ENCODE data around the gene UBXN1. TPM values are rescaled to one million over a fixed set of nuclear protein-coding genes. Genes with fewer than 3 reads are reported as not detected.

Gene UBXN1
- total RNA-seq, 4 donors from 2014 or later, result 216 to 450 (median 265) TPM

GRCh38 chr11:62721994-62722393 lies 43.1 kb upstream of the UBXN1 start:
- TF ChIP-seq CTCF (IDR thresholded peaks at IDR 0.05 in 4 of 5, conservative IDR thresholded peaks at IDR 0.05 in 1 of 5) (no peak), POLR2A (IDR thresholded peaks at IDR 0.05) (no peak)
- Histone ChIP-seq H3K27ac (peak overlapping the region in 1 of 4 donors; percentile 14), H3K9me3 (no peaks in the 10 kb centered on the region), H3K4me3 (no peak overlapping the region), H3K27me3 (no peaks in the 10 kb centered on the region), H3K36me3 (peaks cover 8 to 71% of the 10 kb centered on the region in 2 donors), H3K4me1 (peaks cover 29% of the 10 kb centered on the region in 2 donors)
- no peak for ATAC-seq
- intact Hi-C loops (cut with DNase I; ENCODE audit: low total_unique reads), result no loop called here
- in situ Hi-C loops (cut with MboI; ENCODE audit: low sequenced_read_pairs in 4 of 4), result loop anchor here in 1 of 4 donors (25.0 kb wide), 1 partner anchor 110 kb away; the partner anchor contains the start of genes B3GAT3, EML3, MTA2 and ROM1
- no peak for DNase-seq

GRCh38 chr11:62719302-62719978 lies 40.6 kb upstream of the UBXN1 start:
- Histone ChIP-seq H3K4me3 (no peak overlapping the region), H3K4me1 (peaks cover 11 to 15% of the 10 kb centered on the region in 2 donors), H3K9me3 (no peaks in the 10 kb centered on the region), H3K27me3 (no peaks in the 10 kb centered on the region), H3K27ac (peak overlapping the region in 1 of 4 donors; percentile 28), H3K36me3 (peaks cover 8 to 96% of the 10 kb centered on the region in 2 donors)
- in situ Hi-C loops (cut with MboI; ENCODE audit: low sequenced_read_pairs in 4 of 4) (loop anchor here in 1 of 4 donors (25.0 kb wide), 1 partner anchor 107 kb away; the partner anchor contains the start of genes B3GAT3, EML3, MTA2 and ROM1), intact Hi-C loops (cut with DNase I; ENCODE audit: low total_unique reads) (no loop called here)
- ATAC-seq (no peak), DNase-seq (no peak)
- TF ChIP-seq POLR2A (IDR thresholded peaks at IDR 0.05), result no peak
- TF ChIP-seq CTCF (IDR thresholded peaks at IDR 0.05 in 4 of 5, conservative IDR thresholded peaks at IDR 0.05 in 1 of 5), result no peak

GRCh38 chr11:62716816-62717215 lies 37.9 kb upstream of the UBXN1 start:
- Histone ChIP-seq H3K9me3 (no peaks in the 10 kb centered on the region), H3K4me3 (no peak overlapping the region), H3K27ac (peak overlapping the region in 2 of 4 donors; percentile 4 to 41), H3K36me3 (peaks cover 8 to 87% of the 10 kb centered on the region in 2 donors), H3K4me1 (peaks cover 0 to 15% of the 10 kb centered on the region in 2 donors), H3K27me3 (no peaks in the 10 kb centered on the region)
- no peak for ATAC-seq
- in situ Hi-C loops (cut with MboI; ENCODE audit: low sequenced_read_pairs in 4 of 4), result loop anchor here in 1 of 4 donors (25.0 kb wide), 1 partner anchor 105 kb away; the partner anchor contains the start of genes B3GAT3, EML3, MTA2 and ROM1
- DNase-seq, result no peak
- intact Hi-C loops (cut with DNase I; ENCODE audit: low total_unique reads), result no loop called here
- no peak for TF ChIP-seq CTCF (IDR thresholded peaks at IDR 0.05 in 4 of 5, conservative IDR thresholded peaks at IDR 0.05 in 1 of 5)
- TF ChIP-seq POLR2A (IDR thresholded peaks at IDR 0.05), result no peak

- TF ChIP-seq CTCF (IDR thresholded peaks at IDR 0.05 in 4 of 5, conservative IDR thresholded peaks at IDR 0.05 in 1 of 5), result no peak
- TF ChIP-seq POLR2A (IDR thresholded peaks at IDR 0.05), result no peak
- Histone ChIP-seq H3K27me3 (no peaks in the 10 kb centered on the region), H3K27ac (peak overlapping the region in 2 of 4 donors; percentile 11 to 41), H3K4me3 (no peak overlapping the region), H3K9me3 (no peaks in the 10 kb centered on the region), H3K36me3 (peaks cover 3 to 82% of the 10 kb centered on the region in 2 donors), H3K4me1 (peaks cover 0 to 15% of the 10 kb centered on the region in 2 donors)
- intact Hi-C loops (cut with DNase I; ENCODE audit: low total_unique reads) (no loop called here), in situ Hi-C loops (cut with MboI; ENCODE audit: low sequenced_read_pairs in 4 of 4) (loop anchor here in 1 of 4 donors (25.0 kb wide), 1 partner anchor 104 kb away; the partner anchor contains the start of genes B3GAT3, EML3, MTA2 and ROM1)
- no peak for ATAC-seq
- no peak for DNase-seq
Measured at GRCh38 chr11:62716206-62716605, 37.3 kb upstream of the UBXN1 start.

Data from gastrocnemius medialis (tissue), 4 donors.